Endothelial cell of umbilical vein (primary cell): ENCODE results near the gene TMCC2. TPM values are rescaled to one million over a fixed set of nuclear protein-coding genes. Genes with fewer than 3 reads are reported as not detected.

Experiments used
- BruUV-seq: library from RNA; stranded (reverse); fragments of 400-500 nt; replicated peaks from 2 replicates; lab custom pipeline; 2021; lab: Mats Ljungman, UMichigan
- CTCF ChIA-PET: fragments of 300-600, 350-600 bp; sonication (Branson Sonifier 250); formaldehyde crosslinking; loops from one replicate; lab custom pipeline; 2021; ENCODE audit warnings: antibody characterized with exemption, inconsistent platforms; lab: Charles Lee
- POLR2A ChIA-PET: fragments of 300-600, 350-600 bp; sonication (Branson Sonifier 250); formaldehyde crosslinking; loops from one replicate; lab custom pipeline; 2021; ENCODE audit warnings: antibody characterized with exemption, inconsistent platforms; lab: Charles Lee
- DNase-seq: peaks from one replicate; pipeline ENCODE4 v3.0.0-alpha.2; 2011; ENCODE audit warnings: low read depth, low spot score
- FAIRE-seq: peaks from 2 replicates; lab custom pipeline; 2011; peaks lifted over from hg19 to GRCh38; lab: Jason Lieb, UNC
- H2AFZ ChIP-seq: 2 replicates; pipeline ENCODE4 v1.6.0; 2012; ENCODE audit warnings: low read depth, low read length, control low read depth, inconsistent platforms
- H3K27ac ChIP-seq: 2 replicates; pipeline ENCODE4 v1.5.1; 2011; ENCODE audit warnings: low read depth, mild to moderate bottlenecking, control low read depth, low read length, moderate library complexity; ENCODE audit not compliant: insufficient read depth
- H3K27me3 ChIP-seq, 2 experiments: 2 replicates each; pipeline versions ENCODE4 v1.6.0 to v1.6.1; 2011; ENCODE audit warnings: low read length in 2 of 2, mixed read lengths in 1 of 2; ENCODE audit not compliant: control insufficient read depth in 2 of 2, insufficient read depth in 2 of 2
- H3K36me3 ChIP-seq, 2 experiments: 2 replicates in 1 of 2; 3 replicates in 1 of 2; pipeline ENCODE4 v1.5.1; 2011; ENCODE audit warnings: low read length in 2 of 2, mild to moderate bottlenecking in 1 of 2, moderate library complexity in 1 of 2; ENCODE audit not compliant: control insufficient read depth in 2 of 2, insufficient read depth in 2 of 2; ENCODE audit errors: extremely low read depth in 1 of 2
- H3K4me1 ChIP-seq: 3 replicates; pipeline ENCODE4 v1.5.1; 2011; ENCODE audit warnings: mild to moderate bottlenecking, low read length; ENCODE audit not compliant: control insufficient read depth, insufficient read depth; ENCODE audit errors: extremely low read depth
- H3K4me2 ChIP-seq: 2 replicates; pipeline ENCODE4 v1.6.1; 2011; ENCODE audit warnings: low read length, control low read depth, mixed read lengths; ENCODE audit not compliant: insufficient read depth
- H3K4me3 ChIP-seq, 3 experiments: fragments of 200-600 bp in 1 of 3; sonication (generic), shearing (Covaris generic) in 1 of 3; replicated peaks in 1 of 3; 2 replicates each; pipeline ENCODE4 v1.5.1; 2011 to 2016; ENCODE audit warnings: control low read depth in 3 of 3, low read length in 3 of 3, mild to moderate bottlenecking in 2 of 3, inconsistent platforms in 1 of 3, low read depth in 1 of 3, moderate library complexity in 1 of 3; ENCODE audit not compliant: insufficient read depth in 1 of 3
- H3K79me2 ChIP-seq: 2 replicates; pipeline ENCODE4 v1.6.0; 2012; ENCODE audit warnings: low read length, inconsistent platforms; ENCODE audit not compliant: control insufficient read depth, insufficient read depth
- H3K9ac ChIP-seq: replicated peaks from 2 replicates; pipeline ENCODE3; 2011; ENCODE audit warnings: low read length, control low read depth; ENCODE audit not compliant: insufficient read depth; ENCODE audit errors: extremely low read depth
- H3K9me1 ChIP-seq: replicated peaks from 3 replicates; pipeline ENCODE4 v1.6.0; 2011; ENCODE audit warnings: mild to moderate bottlenecking, low read length; ENCODE audit not compliant: control insufficient read depth, insufficient read depth; ENCODE audit errors: extremely low read depth
- H3K9me3 ChIP-seq: replicated peaks from 2 replicates; pipeline ENCODE4 v1.5.1; 2012; ENCODE audit warnings: low read length, inconsistent platforms; ENCODE audit not compliant: control insufficient read depth, insufficient read depth
- H4K20me1 ChIP-seq: replicated peaks from 2 replicates; pipeline ENCODE3; 2011; ENCODE audit warnings: mild to moderate bottlenecking, low read length; ENCODE audit not compliant: control insufficient read depth, insufficient read depth; ENCODE audit errors: extremely low read depth
- EZH2 ChIP-seq: IDR thresholded peaks from 2 replicates; pipeline ENCODE4 v1.6.1; 2012; ENCODE audit warnings: borderline replicate concordance, low read depth, mild to moderate bottlenecking, moderate library complexity, low read length, inconsistent platforms; ENCODE audit not compliant: severe bottlenecking
- FOS ChIP-seq: IDR thresholded peaks from 2 replicates; pipeline ENCODE4 v1.6.1; 2011; ENCODE audit warnings: mild to moderate bottlenecking, low read length, moderate library complexity, borderline replicate concordance; ENCODE audit not compliant: insufficient read depth
- GATA2 ChIP-seq: IDR thresholded peaks from 2 replicates; pipeline ENCODE4 v1.7.0; 2011; ENCODE audit warnings: low read depth, mild to moderate bottlenecking, moderate library complexity, mixed read lengths, low read length; ENCODE audit not compliant: insufficient read length, insufficient read depth
- JUN ChIP-seq: IDR thresholded peaks from 2 replicates; pipeline ENCODE4 v1.6.1; 2011; ENCODE audit warnings: borderline replicate concordance, low read depth; ENCODE audit not compliant: insufficient read length, insufficient read depth
- MYC ChIP-seq: IDR thresholded peaks from one replicate; pipeline ENCODE4 v1.6.1; 2011; ENCODE audit warnings: mild to moderate bottlenecking, low read depth, low read length
- POLR2A ChIP-seq: IDR thresholded peaks from 2 replicates; pipeline ENCODE4 v1.6.1; 2012; ENCODE audit warnings: low read depth, mild to moderate bottlenecking, control low read depth, low read length
- POLR2AphosphoS5 ChIP-seq: IDR thresholded peaks from 2 replicates; pipeline ENCODE4 v1.6.1; 2012; ENCODE audit warnings: low read depth, mild to moderate bottlenecking, control low read depth, low read length, moderate library complexity; ENCODE audit not compliant: insufficient read depth
- dilution Hi-C: fragments of 300-500 bp; cut with MboI; formaldehyde crosslinking; loops from one replicate; pipeline ENCODE4 v1.15.0; 2019; ENCODE audit warnings: low sequenced_read_pairs; ENCODE audit not compliant: extremely low pct_ligation_motif_present
- intact Hi-C: fragments of 100-400 bp; cut with micrococcal nuclease; formaldehyde crosslinking; loops from one replicate; pipeline ENCODE4 v1.10.0; 2022
- polyA plus RNA-seq, 4 experiments: library from polyadenylated mRNA; depleted of rRNA in 3 of 4; stranded (reverse) in 3 of 4; unstranded in 1 of 4; fragments of >200 nt; gene quantifications; 2 replicates each; pipeline versions ENCODE4 v1.2.1 to v1.2.3, GENCODE V29; 2011 to 2012; ENCODE audit warnings: missing spikeins in 1 of 4
- total RNA-seq: library from RNA; stranded (reverse); gene quantifications from 2 replicates; pipeline ENCODE4 v1.2.3, GENCODE V29; 2021
- TF ChIP-seq, protein P1 (sequence below): IDR thresholded peaks from 2 replicates; pipeline ENCODE4 v1.6.1; 2011; ENCODE audit not compliant: insufficient read depth, insufficient read length
- TF ChIP-seq, protein P2 (sequence below), 2 donors: IDR thresholded peaks; 1 replicate in 1 of 2; 2 replicates in 1 of 2; pipeline ENCODE4 v1.5.1; 2011; ENCODE audit warnings: low read length in 2 of 2, mild to moderate bottlenecking in 2 of 2, moderate library complexity in 2 of 2, control low read depth in 1 of 2, inconsistent platforms in 1 of 2, low read depth in 1 of 2; ENCODE audit not compliant: insufficient read depth in 1 of 2; ENCODE audit errors: extremely low read depth in 1 of 2

Gene TMCC2
- total and polyA plus RNA-seq, 2 donors (not counting 3 experiments of a cell fraction or from before 2014, with no cell fraction given) = 2.0 to 2.1 TPM

DNA sequence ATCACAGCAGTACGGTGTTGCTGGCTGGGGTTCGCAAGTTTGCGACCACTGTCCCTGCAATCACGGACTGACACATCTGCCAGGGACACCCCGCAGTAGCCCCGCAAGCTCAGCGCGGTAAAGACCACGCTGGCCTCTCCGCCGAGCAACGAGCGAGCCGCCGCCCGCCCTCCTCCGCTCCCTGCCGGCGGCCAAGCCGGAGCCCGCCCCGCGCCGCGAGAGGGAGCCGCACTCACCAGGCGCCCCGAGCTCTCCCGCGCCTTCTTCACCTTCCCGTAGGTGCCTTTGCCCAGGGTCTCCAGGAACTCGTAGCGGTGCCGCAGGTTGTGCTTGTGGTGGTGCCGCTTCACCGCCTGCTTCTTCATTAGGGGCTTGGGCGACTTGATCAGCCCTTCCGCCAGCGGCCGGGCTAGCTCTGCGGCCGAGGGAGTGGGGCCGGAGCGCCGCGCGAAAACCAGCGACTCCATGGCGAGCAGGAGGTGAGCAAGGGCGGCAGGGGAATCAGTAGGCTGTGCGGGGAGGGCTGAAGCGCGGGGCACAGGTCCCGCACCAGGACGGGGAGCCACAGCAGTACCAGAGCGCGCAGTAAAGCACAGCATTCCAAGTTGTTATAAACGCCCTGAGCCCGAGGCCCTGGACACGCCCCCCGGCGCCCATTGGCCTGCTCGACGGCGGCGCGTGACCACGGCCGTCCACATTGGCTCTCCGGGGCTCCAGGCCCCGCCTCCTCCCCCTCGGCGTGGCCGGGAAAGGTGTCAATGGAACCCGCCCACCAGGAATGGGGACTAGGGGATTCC lies 93.6 kb downstream of the TMCC2 start, which contains the start of gene NUAK2:
NUAK2 (minus strand) TSS at position 584 of the 797 bp plus-strand sequence; CDS start at position 467, 117 bp downstream.
- ChIA-PET CTCF (interaction anchor here (0.8 to 21.6 kb wide), 9 partner anchors 14 to 260 kb away, joined by 3 to 1536 read pairs (median 6); no protein-coding TSS in a partner anchor), POLR2A (interaction anchor here (1.7 kb wide), 1 partner anchor 37 kb away, joined by 7 read pairs; no protein-coding TSS in a partner anchor)
- H4K20me1 ChIP-seq = no peaks in the 10 kb centered on the region
- FAIRE-seq = peak; percentile 98
- intact Hi-C loops (loop anchor here (1.0 to 2.0 kb wide), 5 partner anchors 20 to 181 kb away; no protein-coding TSS in a partner anchor), dilution Hi-C loops (no loop called here)
- H3K36me3 ChIP-seq = no peaks in the 10 kb centered on the region
- TF ChIP-seq GATA2 = no peak
- TF ChIP-seq, protein P1, sequence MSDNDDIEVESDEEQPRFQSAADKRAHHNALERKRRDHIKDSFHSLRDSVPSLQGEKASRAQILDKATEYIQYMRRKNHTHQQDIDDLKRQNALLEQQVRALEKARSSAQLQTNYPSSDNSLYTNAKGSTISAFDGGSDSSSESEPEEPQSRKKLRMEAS = peak; percentile 84
- TF ChIP-seq POLR2AphosphoS5 = peak; percentile 20
- TF ChIP-seq POLR2A = no peak
- peak; percentile 26 for TF ChIP-seq EZH2
- TF ChIP-seq MYC = no peak
- no peak for TF ChIP-seq FOS
- TF ChIP-seq, protein P2, sequence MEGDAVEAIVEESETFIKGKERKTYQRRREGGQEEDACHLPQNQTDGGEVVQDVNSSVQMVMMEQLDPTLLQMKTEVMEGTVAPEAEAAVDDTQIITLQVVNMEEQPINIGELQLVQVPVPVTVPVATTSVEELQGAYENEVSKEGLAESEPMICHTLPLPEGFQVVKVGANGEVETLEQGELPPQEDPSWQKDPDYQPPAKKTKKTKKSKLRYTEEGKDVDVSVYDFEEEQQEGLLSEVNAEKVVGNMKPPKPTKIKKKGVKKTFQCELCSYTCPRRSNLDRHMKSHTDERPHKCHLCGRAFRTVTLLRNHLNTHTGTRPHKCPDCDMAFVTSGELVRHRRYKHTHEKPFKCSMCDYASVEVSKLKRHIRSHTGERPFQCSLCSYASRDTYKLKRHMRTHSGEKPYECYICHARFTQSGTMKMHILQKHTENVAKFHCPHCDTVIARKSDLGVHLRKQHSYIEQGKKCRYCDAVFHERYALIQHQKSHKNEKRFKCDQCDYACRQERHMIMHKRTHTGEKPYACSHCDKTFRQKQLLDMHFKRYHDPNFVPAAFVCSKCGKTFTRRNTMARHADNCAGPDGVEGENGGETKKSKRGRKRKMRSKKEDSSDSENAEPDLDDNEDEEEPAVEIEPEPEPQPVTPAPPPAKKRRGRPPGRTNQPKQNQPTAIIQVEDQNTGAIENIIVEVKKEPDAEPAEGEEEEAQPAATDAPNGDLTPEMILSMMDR (IDR thresholded peaks at IDR 0.05; ENCODE audit: extremely low read depth in 1 of 2, insufficient read depth in 1 of 2, low read depth in 1 of 2, low read length in 2 of 2) = peak; percentile 8 to 43
- TF ChIP-seq JUN = no peak
- H3K4me1 ChIP-seq = peaks cover 18% of the 10 kb centered on the region
- TSS peak; percentile 51 for BruUV-seq
- H3K4me3 ChIP-seq = peak within 1 kb of the TSS; percentile 58 to 68 (median 65)
- DNase-seq = peak; percentile 89
- H3K27ac ChIP-seq = no peak within 1 kb of the TSS
- no peaks in the 10 kb centered on the region for H3K79me2 ChIP-seq
- H2AFZ ChIP-seq = peak within 1 kb of the TSS; percentile 71
- no peaks in the 10 kb centered on the region for H3K9me1 ChIP-seq
- H3K9ac ChIP-seq = peak within 1 kb of the TSS; percentile 46
- H3K4me2 ChIP-seq = peak within 1 kb of the TSS; percentile 89
- no peaks in the 10 kb centered on the region for H3K9me3 ChIP-seq
- H3K27me3 ChIP-seq = peaks cover 0 to 3% of the 10 kb centered on the region in 2 experiments
